Heart left ventricle (tissue), 16 donors: ENCODE results near the gene OLFM3. TPM values are rescaled to one million over a fixed set of nuclear protein-coding genes. Genes with fewer than 3 reads are reported as not detected.

Experiments
- ATAC-seq, 4 donors: fragments of 200-7000 bp; cut with Tn5 transposase; one replicate each; pipeline ENCODE4 v1.9.1; 2020 to 2022; ENCODE audit warnings: moderate library complexity in 4 of 4, mild to moderate bottlenecking in 3 of 4, moderate number of reproducible peaks in 1 of 4
- DNase-seq, 5 donors: peaks; one replicate each; pipeline ENCODE4 v3.0.0-alpha.2; 2020
- H3K27ac ChIP-seq, 12 donors: fragments of 200-600 bp; sonication (generic) in 4 of 12; one replicate each; pipeline versions ENCODE4 v1.5.0 to v1.8.0; 2016 to 2022; ENCODE audit warnings: mild to moderate bottlenecking in 2 of 12
- H3K27me3 ChIP-seq, 9 donors: fragments of 200-600 bp; sonication (generic) in 2 of 9; one replicate each; pipeline versions ENCODE4 v1.5.1 to v1.8.0; 2016 to 2022; ENCODE audit warnings: mild to moderate bottlenecking in 3 of 9
- H3K36me3 ChIP-seq, 9 donors: fragments of 200-600 bp; sonication (generic) in 2 of 9; one replicate each; pipeline versions ENCODE4 v1.5.0 to v1.8.0; 2018 to 2022; ENCODE audit warnings: mild to moderate bottlenecking in 2 of 9
- H3K4me1 ChIP-seq, 12 donors: fragments of 200-600 bp; sonication (generic) in 4 of 12; one replicate each; pipeline versions ENCODE4 v1.5.0 to v1.8.0; 2016 to 2022; ENCODE audit warnings: mild to moderate bottlenecking in 3 of 12
- H3K4me3 ChIP-seq, 12 donors: fragments of 200-600 bp; sonication (generic) in 4 of 12; one replicate each; pipeline versions ENCODE4 v1.5.0 to v1.8.0; 2017 to 2022; ENCODE audit warnings: mild to moderate bottlenecking in 9 of 12, moderate library complexity in 4 of 12
- H3K9me3 ChIP-seq, 12 donors: fragments of 200-600 bp; sonication (generic) in 4 of 12; one replicate each; pipeline versions ENCODE4 v1.5.0 to v1.8.0; 2016 to 2022; ENCODE audit warnings: mild to moderate bottlenecking in 1 of 12
- CTCF ChIP-seq, 12 donors: fragments of 200-600 bp; sonication (generic) in 4 of 12; IDR thresholded peaks; one replicate each; pipeline versions ENCODE4 v1.5.0 to v1.8.0; 2018 to 2022; ENCODE audit warnings: antibody characterized with exemption in 12 of 12, mild to moderate bottlenecking in 5 of 12
- POLR2A ChIP-seq, 2 donors: fragments of 450-650 bp; IDR thresholded peaks; one replicate each; pipeline ENCODE4 v1.6.1; 2017; ENCODE audit warnings: antibody characterized with exemption in 2 of 2, mild to moderate bottlenecking in 2 of 2, moderate library complexity in 2 of 2
- WGBS, 4 donors: extraction: QIAGEN DNeasy Blood & Tissue Kit in 2 of 4; methylation state at CpG; one replicate each; pipeline versions ENCODE4 v1.1.5 to v1.1.7; 2013 to 2018; 5-methylcytosine and 5-hydroxymethylcytosine counted together
- intact Hi-C, 10 donors: fragments of 100-400 bp; cut with DNase I; formaldehyde crosslinking; loops; one replicate each; pipeline versions ENCODE4 v1.11.1 to v1.14.2; 2022
- polyA plus RNA-seq, 2 donors: library from polyadenylated mRNA; stranded (reverse); fragments of 200-250 nt; gene quantifications; one replicate each; pipeline ENCODE4 v1.2.3, GENCODE V29; 2013
- total RNA-seq, 9 donors: library from RNA; depleted of rRNA in 2 of 9; stranded (reverse); fragments of >200 nt in 2 of 9; fragmentation: NEBNext Ultra II Directional in 3 of 9; extraction: Animal tissue kit (Norgen Biotek cat#: 25700) in 3 of 9; gene quantifications; one replicate each; pipeline versions ENCODE4 v1.1.0 to v1.2.4, GENCODE V29; 2016 to 2023
- donor health status: ischemic (EF 13 %, LVEDD 7.1; RV severe dilation, severe dysfunction).
- donor health status: healthy with polysubstance abuse.
- donor health status: DM: no; HTN: yes; CAD: no.
- donor health status: DM: no; HTN: no; CAD: no.
- donor health status: ischemic (EF 25% LVEDD 6.9; RV normal size, moderate dysfunction).
- donor health status: ischemic (EF 25% LVEDD 5.7; RV mildly dilated, moderate dysfunction).
- donor health status: healthy.
- donor health status: DM: yes; HTN: yes; CAD: no.
- donor health status: ischemic (EF 35%, LVEDD 5.7; RV mildly dilated, moderate dysfunction).
- donor health status: nonischemic (EF 11% LVEDD 7.7; RV severe dilation, severe dysfunction).
- donor health status: DM: yes; HTN: yes; CAD: no.
- donor health status: PGD.
- donor health status: ischemic (EF 29% LVEDD 5.4; RV normal size, mild dysfunction).
- donor health status: nonischemic (EF 23%, LVEDD 6.1; RV moderate dilation, normal function).

The OLFM3 gene
- total and polyA plus RNA-seq, 11 donors, result not detected

GRCh38 chr1:101756411-101756810 is 240.3 kb downstream of the OLFM3 start:
- DNase-seq (no peak), ATAC-seq (no peak)
- WGBS, 4 donors, result 70 to 76% (median 74%) methylated on average over 2 of the region's 2 CpGs
- Histone ChIP-seq H3K4me3 (no peak overlapping the region), H3K27me3 (no peaks in the 10 kb centered on the region), H3K9me3 (peaks cover 0 to 7% (median 0%) of the 10 kb centered on the region in 12 donors), H3K36me3 (no peaks in the 10 kb centered on the region), H3K27ac (no peak overlapping the region), H3K4me1 (no peaks in the 10 kb centered on the region)
- no peak for TF ChIP-seq POLR2A (IDR thresholded peaks at IDR 0.05)
- no peak for TF ChIP-seq CTCF (IDR thresholded peaks at IDR 0.05)
- intact Hi-C loops, result no loop called here
